Hematopoietic multipotent progenitor cell treated with erythropoietin and hydrocortisone succinate and interleukin-3 and kit ligand, for 17 days (in vitro differentiated cells): ENCODE results near the gene FNDC5.

ENCODE experiments used
- DNase-seq: peaks from one replicate; pipeline ENCODE4 v3.0.0-alpha.2; 2015; ENCODE audit warnings: low spot score

FNDC5 gene

GRCh38 chr1:32864375-32865019, 6.2 kb downstream of the FNDC5 start:
- DNase-seq = no peak

GRCh38 chr1:32863881-32864245, 6.8 kb downstream of the FNDC5 start:
- DNase-seq = no peak

- DNase-seq = no peak
These were observed 7.4 kb downstream of the FNDC5 start for GRCh38 chr1:32863218-32863880.

- no peak for DNase-seq
These were observed 8.6 kb downstream of the FNDC5 start for GRCh38 chr1:32861904-32862695.

GRCh38 chr1:32860566-32860965, 10.1 kb downstream of the FNDC5 start:
- no peak for DNase-seq

GRCh38 chr1:32859915-32860314, 10.8 kb downstream of the FNDC5 start:
- no peak for DNase-seq

- no peak for DNase-seq
These were observed 11.9 kb downstream of the FNDC5 start for GRCh38 chr1:32858791-32859190.

GRCh38 chr1:32858136-32858535, 12.6 kb downstream of the FNDC5 start:
- DNase-seq = no peak

- no peak for DNase-seq
These were observed 14.7 kb downstream of the FNDC5 start for GRCh38 chr1:32855861-32856617.

- DNase-seq = no peak
These were observed 22.2 kb downstream of the FNDC5 start for GRCh38 chr1:32848354-32849063.

GRCh38 chr1:32831878-32832277, 38.8 kb downstream of the FNDC5 start:
- no peak for DNase-seq

- DNase-seq = no peak
These were observed 40.4 kb downstream of the FNDC5 start for GRCh38 chr1:32830092-32830852.

GRCh38 chr1:32828341-32828740, 42.4 kb downstream of the FNDC5 start:
- no peak for DNase-seq

GRCh38 chr1:32825181-32825580, 45.5 kb downstream of the FNDC5 start:
- no peak for DNase-seq

- DNase-seq = no peak
These were observed 51.7 kb downstream of the FNDC5 start for GRCh38 chr1:32818804-32819541.

- peak; percentile 30 for DNase-seq
These were observed 52.6 kb downstream of the FNDC5 start for GRCh38 chr1:32817815-32818786.

- peak; percentile 97 for DNase-seq
These were observed 53.4 kb downstream of the FNDC5 start, which contains the start of the genes S100PBP and YARS1 for GRCh38 chr1:32817159-32817814. S100PBP (plus strand) TSS chr1:32817653; CDS start chr1:32826100, 8,447 bp downstream. YARS1 (minus strand) TSS chr1:32817358; CDS start chr1:32817244, 114 bp downstream.

GRCh38 chr1:32816676-32817158, 54.0 kb downstream of the FNDC5 start:
- no peak for DNase-seq
